Measurements from ENCODE around the gene PCLAF. TPM values are rescaled to one million over a fixed set of nuclear protein-coding genes. Genes with fewer than 3 reads are reported as not detected.
"Not testable (repeated sequence)": the region's sequence is repeated elsewhere in the genome, so short reads cannot be mapped to it uniquely, and the experiment has no call there.

PCLAF gene
- polyA plus RNA-seq, 4 donors = 3.5 to 89.1 (median 24.9) TPM

- FAIRE-seq (no peak), DNase-seq (no peak)
- Histone ChIP-seq H3K9me3 (ENCODE audit: control insufficient read depth in 2 of 2, insufficient read depth in 1 of 2, low read depth in 1 of 2, low read length in 1 of 2) (no peaks in the 10 kb centered on the region), H3K4me3 (ENCODE audit: low read depth in 1 of 3, low read length in 3 of 3) (no peak overlapping the region), H3K27me3 (ENCODE audit: control insufficient read depth in 3 of 3, insufficient read depth in 3 of 3, low read length in 3 of 3) (no peaks in the 10 kb centered on the region), H3K27ac (ENCODE audit: low read depth in 1 of 3, low read length in 2 of 3) (no peak overlapping the region), H3K4me1 (ENCODE audit: control insufficient read depth in 3 of 3, insufficient read depth in 2 of 3, low read depth in 1 of 3, low read length in 2 of 3) (peaks cover 0 to 5% (median 0%) of the 10 kb centered on the region in 3 donors), H3K36me3 (ENCODE audit: control insufficient read depth in 3 of 3, insufficient read depth in 2 of 3, low read depth in 1 of 3, low read length in 3 of 3) (peaks cover 0 to 15% (median 0%) of the 10 kb centered on the region in 3 donors)
- WGBS, 3 donors = 87 to 96% (median 94%) methylated on average over 2 of the region's 2 CpGs
Measured at GRCh38 chr15:64343841-64344240, 37.4 kb downstream of the PCLAF start.

- H3K36me3 ChIP-seq (ENCODE audit: control insufficient read depth in 3 of 3, insufficient read depth in 2 of 3, low read depth in 1 of 3, low read length in 3 of 3) = peaks cover 0 to 18% (median 0%) of the 10 kb centered on the region in 3 donors
- no peak for DNase-seq
- no peak overlapping the region for H3K27ac ChIP-seq (ENCODE audit: low read depth in 1 of 3, low read length in 2 of 3)
- no peak for FAIRE-seq
- H3K9me3 ChIP-seq (ENCODE audit: control insufficient read depth in 2 of 2, insufficient read depth in 1 of 2, low read depth in 1 of 2, low read length in 1 of 2) = no peaks in the 10 kb centered on the region
- no peak overlapping the region for H3K4me3 ChIP-seq (ENCODE audit: low read depth in 1 of 3, low read length in 3 of 3)
- H3K27me3 ChIP-seq (ENCODE audit: control insufficient read depth in 3 of 3, insufficient read depth in 3 of 3, low read length in 3 of 3) = no peaks in the 10 kb centered on the region
- peaks cover 0 to 5% (median 0%) of the 10 kb centered on the region in 3 donors for H3K4me1 ChIP-seq (ENCODE audit: control insufficient read depth in 3 of 3, insufficient read depth in 2 of 3, low read depth in 1 of 3, low read length in 2 of 3)
Measured at GRCh38 chr15:64343222-64343621, 38.0 kb downstream of the PCLAF start.

- Histone ChIP-seq H3K9me3 (ENCODE audit: control insufficient read depth in 2 of 2, insufficient read depth in 1 of 2, low read depth in 1 of 2, low read length in 1 of 2) (no peaks in the 10 kb centered on the region), H3K27me3 (ENCODE audit: control insufficient read depth in 3 of 3, insufficient read depth in 3 of 3, low read length in 3 of 3) (no peaks in the 10 kb centered on the region), H3K27ac (ENCODE audit: low read depth in 1 of 3, low read length in 2 of 3) (no peak overlapping the region), H3K36me3 (ENCODE audit: control insufficient read depth in 3 of 3, insufficient read depth in 2 of 3, low read depth in 1 of 3, low read length in 3 of 3) (peaks cover 0 to 13% (median 0%) of the 10 kb centered on the region in 3 donors), H3K4me1 (ENCODE audit: control insufficient read depth in 3 of 3, insufficient read depth in 2 of 3, low read depth in 1 of 3, low read length in 2 of 3) (peaks cover 0 to 5% (median 0%) of the 10 kb centered on the region in 3 donors), H3K4me3 (ENCODE audit: low read depth in 1 of 3, low read length in 3 of 3) (no peak overlapping the region)
- DNase-seq = no peak
- 83 to 95% (median 91%) methylated on average over 4 of the region's 4 CpGs for WGBS, 3 donors
- no peak for FAIRE-seq
Measured at GRCh38 chr15:64341961-64342360, 39.3 kb downstream of the PCLAF start.

GRCh38 chr15:64340355-64340754 is 40.9 kb downstream of the PCLAF start:
- 52 to 88% (median 81%) methylated on average over 1 of the region's 1 CpG for WGBS, 3 donors
- H3K9me3 ChIP-seq (ENCODE audit: control insufficient read depth in 2 of 2, insufficient read depth in 1 of 2, low read depth in 1 of 2, low read length in 1 of 2) = no peaks in the 10 kb centered on the region
- no peak overlapping the region for H3K27ac ChIP-seq (ENCODE audit: low read depth in 1 of 3, low read length in 2 of 3)
- peaks cover 0 to 12% (median 0%) of the 10 kb centered on the region in 3 donors for H3K36me3 ChIP-seq (ENCODE audit: control insufficient read depth in 3 of 3, insufficient read depth in 2 of 3, low read depth in 1 of 3, low read length in 3 of 3)
- DNase-seq (peak; percentile 15 to 31), FAIRE-seq (no peak)
- peaks cover 0 to 5% (median 0%) of the 10 kb centered on the region in 3 donors for H3K4me1 ChIP-seq (ENCODE audit: control insufficient read depth in 3 of 3, insufficient read depth in 2 of 3, low read depth in 1 of 3, low read length in 2 of 3)
- no peaks in the 10 kb centered on the region for H3K27me3 ChIP-seq (ENCODE audit: control insufficient read depth in 3 of 3, insufficient read depth in 3 of 3, low read length in 3 of 3)
- H3K4me3 ChIP-seq (ENCODE audit: low read depth in 1 of 3, low read length in 3 of 3) = no peak overlapping the region

- Histone ChIP-seq H3K4me3 (ENCODE audit: low read depth in 1 of 3, low read length in 3 of 3) (no peak overlapping the region), H3K27me3 (ENCODE audit: control insufficient read depth in 3 of 3, insufficient read depth in 3 of 3, low read length in 3 of 3) (no peaks in the 10 kb centered on the region), H3K9me3 (ENCODE audit: control insufficient read depth in 2 of 2, insufficient read depth in 1 of 2, low read depth in 1 of 2, low read length in 1 of 2) (no peaks in the 10 kb centered on the region), H3K36me3 (ENCODE audit: control insufficient read depth in 3 of 3, insufficient read depth in 2 of 3, low read depth in 1 of 3, low read length in 3 of 3) (peaks cover 0 to 20% (median 0%) of the 10 kb centered on the region in 3 donors), H3K4me1 (ENCODE audit: control insufficient read depth in 3 of 3, insufficient read depth in 2 of 3, low read depth in 1 of 3, low read length in 2 of 3) (peaks cover 0 to 5% (median 0%) of the 10 kb centered on the region in 3 donors), H3K27ac (ENCODE audit: low read depth in 1 of 3, low read length in 2 of 3) (no peak overlapping the region)
- DNase-seq (no peak), FAIRE-seq (no peak)
- 86 to 92% (median 87%) methylated on average over 2 of the region's 2 CpGs for WGBS, 3 donors
Measured at GRCh38 chr15:64337761-64338160, 43.5 kb downstream of the PCLAF start.

GRCh38 chr15:64333986-64334929 is 47.0 kb downstream of the PCLAF start:
- WGBS, 3 donors = 55 to 73% (median 69%) methylated on average over 9 of the region's 9 CpGs
- no peaks in the 10 kb centered on the region for H3K4me1 ChIP-seq (ENCODE audit: control insufficient read depth in 3 of 3, insufficient read depth in 2 of 3, low read depth in 1 of 3, low read length in 2 of 3)
- H3K36me3 ChIP-seq (ENCODE audit: control insufficient read depth in 3 of 3, insufficient read depth in 2 of 3, low read depth in 1 of 3, low read length in 3 of 3) = peaks cover 0 to 17% (median 0%) of the 10 kb centered on the region in 3 donors
- no peak overlapping the region for H3K27ac ChIP-seq (ENCODE audit: low read depth in 1 of 3, low read length in 2 of 3)
- no peak for FAIRE-seq
- DNase-seq = peak; percentile 21 to 66
- H3K4me3 ChIP-seq (ENCODE audit: low read depth in 1 of 3, low read length in 3 of 3) = no peak overlapping the region
- H3K27me3 ChIP-seq (ENCODE audit: control insufficient read depth in 3 of 3, insufficient read depth in 3 of 3, low read length in 3 of 3) = no peaks in the 10 kb centered on the region
- H3K9me3 ChIP-seq (ENCODE audit: control insufficient read depth in 2 of 2, insufficient read depth in 1 of 2, low read depth in 1 of 2, low read length in 1 of 2) = no peaks in the 10 kb centered on the region

- WGBS, 3 donors = 79 to 86% (median 86%) methylated on average over 2 of the region's 2 CpGs
- H3K27me3 ChIP-seq (ENCODE audit: control insufficient read depth in 3 of 3, insufficient read depth in 3 of 3, low read length in 3 of 3) = no peaks in the 10 kb centered on the region
- peaks cover 0 to 14% (median 0%) of the 10 kb centered on the region in 3 donors for H3K36me3 ChIP-seq (ENCODE audit: control insufficient read depth in 3 of 3, insufficient read depth in 2 of 3, low read depth in 1 of 3, low read length in 3 of 3)
- no peaks in the 10 kb centered on the region for H3K4me1 ChIP-seq (ENCODE audit: control insufficient read depth in 3 of 3, insufficient read depth in 2 of 3, low read depth in 1 of 3, low read length in 2 of 3)
- H3K4me3 ChIP-seq (ENCODE audit: low read depth in 1 of 3, low read length in 3 of 3) = no peak overlapping the region
- H3K9me3 ChIP-seq (ENCODE audit: control insufficient read depth in 2 of 2, insufficient read depth in 1 of 2, low read depth in 1 of 2, low read length in 1 of 2) = no peaks in the 10 kb centered on the region
- DNase-seq (no peak), FAIRE-seq (no peak)
- H3K27ac ChIP-seq (ENCODE audit: low read depth in 1 of 3, low read length in 2 of 3) = no peak overlapping the region
Measured at GRCh38 chr15:64333516-64333915, 47.7 kb downstream of the PCLAF start.

- not testable (repeated sequence) for H3K36me3 ChIP-seq (ENCODE audit: control insufficient read depth in 3 of 3, insufficient read depth in 2 of 3, low read depth in 1 of 3, low read length in 3 of 3); H3K4me1 ChIP-seq (ENCODE audit: control insufficient read depth in 3 of 3, insufficient read depth in 2 of 3, low read depth in 1 of 3, low read length in 2 of 3); H3K27me3 ChIP-seq (ENCODE audit: control insufficient read depth in 3 of 3, insufficient read depth in 3 of 3, low read length in 3 of 3); DNase-seq; H3K4me3 ChIP-seq (ENCODE audit: low read depth in 1 of 3, low read length in 3 of 3); H3K27ac ChIP-seq (ENCODE audit: low read depth in 1 of 3, low read length in 2 of 3); FAIRE-seq; H3K9me3 ChIP-seq (ENCODE audit: control insufficient read depth in 2 of 2, insufficient read depth in 1 of 2, low read depth in 1 of 2, low read length in 1 of 2)
- 42 to 60% (median 53%) methylated on average over 2 of the region's 3 CpGs for WGBS, 3 donors
Measured at GRCh38 chr15:64331668-64332067, 49.6 kb downstream of the PCLAF start.

Measured in small intestine (tissue), 7 donors.